ENCODE data around the gene KRT80. TPM values are rescaled to one million over a fixed set of nuclear protein-coding genes. Genes with fewer than 3 reads are reported as not detected.

KRT80 gene
- total RNA-seq, 1 experiment from 2014 or later, result 8.8 TPM

DNA sequence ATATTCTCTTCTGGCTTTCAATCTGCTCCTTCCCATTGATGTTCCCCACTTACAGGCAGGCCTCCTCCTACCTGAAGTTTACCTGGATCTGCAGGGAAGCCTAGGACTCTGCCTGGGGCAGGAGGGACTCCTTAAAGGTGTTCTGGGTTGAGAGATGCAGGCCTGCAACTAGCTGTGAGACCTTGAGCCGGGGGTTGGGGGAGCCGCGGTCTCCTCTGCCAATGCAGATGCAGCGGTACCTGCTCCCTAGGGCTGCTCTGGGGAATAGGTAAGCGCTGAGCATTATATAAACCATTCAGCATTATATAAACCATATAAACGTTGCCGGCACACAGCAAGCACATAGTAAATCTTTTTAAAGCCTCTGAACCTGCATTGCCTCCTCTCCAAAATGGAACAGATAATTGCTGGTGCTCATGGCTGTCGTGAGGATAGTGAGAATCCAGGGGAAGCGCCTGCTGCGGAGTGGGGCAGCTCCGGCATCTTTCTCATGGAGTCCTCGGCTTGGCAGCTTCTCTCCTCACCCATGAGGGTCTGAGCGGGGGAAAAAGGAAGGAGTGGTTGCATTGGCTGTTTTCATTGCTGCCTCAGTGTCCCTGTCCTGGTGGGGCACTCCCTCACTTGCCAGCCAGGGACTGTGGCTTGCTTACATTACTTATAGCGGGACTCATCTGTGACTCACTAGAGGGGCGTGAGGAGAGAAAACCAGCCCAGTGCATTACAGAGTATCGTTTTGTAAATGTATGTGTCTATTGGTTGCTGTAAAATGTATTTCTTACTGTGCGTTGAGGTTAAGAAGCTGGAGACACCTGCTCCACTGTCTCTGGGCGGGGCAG is 12.5 kb upstream of the KRT80 start (continued):
- TF ChIP-seq YY1 (IDR thresholded peaks at IDR 0.05; ENCODE audit: extremely low read depth, insufficient replicate concordance, low read depth, low read length) (no peak), EZH2phosphoT487 (IDR thresholded peaks at IDR 0.05; ENCODE audit: borderline replicate concordance) (no peak), TCF7L2 (IDR thresholded peaks at IDR 0.05; ENCODE audit: borderline replicate concordance, extremely low read depth, insufficient read depth, insufficient read length) (no peak)
- TF ChIP-seq, protein P1, sequence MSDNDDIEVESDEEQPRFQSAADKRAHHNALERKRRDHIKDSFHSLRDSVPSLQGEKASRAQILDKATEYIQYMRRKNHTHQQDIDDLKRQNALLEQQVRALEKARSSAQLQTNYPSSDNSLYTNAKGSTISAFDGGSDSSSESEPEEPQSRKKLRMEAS (IDR thresholded peaks at IDR 0.05), result no peak

DNA sequence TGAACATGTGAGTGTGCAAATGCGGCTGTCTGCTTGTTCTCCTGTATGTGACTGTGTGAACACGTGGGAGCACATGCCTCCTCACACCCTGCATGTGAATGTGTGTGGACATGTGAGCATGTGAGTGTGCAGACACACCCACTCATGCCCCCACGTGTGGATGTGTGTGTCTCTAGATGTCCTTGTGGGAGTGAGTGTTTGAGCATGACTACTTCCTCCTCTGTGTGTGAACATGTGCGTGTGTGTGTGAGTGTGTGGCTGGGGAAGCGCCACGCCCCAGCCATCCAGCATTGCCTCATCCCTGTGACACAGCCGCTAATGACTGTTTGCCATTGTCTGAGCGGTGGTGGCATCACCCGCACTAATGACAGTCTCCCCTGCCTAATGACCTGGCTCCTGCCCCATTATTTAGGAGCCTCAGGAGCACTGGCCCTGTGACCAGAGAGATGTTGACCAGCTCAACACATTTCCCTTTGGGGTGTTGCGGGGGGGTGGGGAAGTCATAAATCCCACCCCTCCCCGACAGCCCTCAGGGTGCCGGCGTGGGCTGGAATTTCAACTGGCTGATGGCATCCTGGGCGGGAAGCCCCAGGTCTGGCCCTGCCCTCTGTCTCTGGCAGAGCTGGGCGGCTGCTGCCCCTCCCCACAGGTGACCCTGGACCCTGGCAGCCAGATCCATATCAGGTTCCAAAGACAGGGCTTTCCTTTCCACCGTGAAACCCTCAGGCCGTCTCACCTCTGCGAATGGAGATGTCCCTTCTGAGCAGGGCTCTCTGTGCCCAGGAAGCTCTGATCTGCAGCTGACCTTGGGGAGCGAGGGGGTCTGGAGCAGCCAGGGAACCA is 11.5 kb upstream of the KRT80 start:
- peak; percentile 75 for ATAC-seq
- Histone ChIP-seq H3K27me3 (ENCODE audit: insufficient read depth, low read length) (no peaks in the 10 kb centered on the region), H3K4me1 (ENCODE audit: control insufficient read depth in 1 of 2, insufficient read depth in 2 of 2, low read length in 2 of 2) (peaks cover 16 to 77% of the 10 kb centered on the region in 2 experiments), H4K20me1 (ENCODE audit: insufficient read depth) (no peaks in the 10 kb centered on the region), H3K9me2 (ENCODE audit: insufficient read depth) (no peaks in the 10 kb centered on the region), H3K36me3 (ENCODE audit: control insufficient read depth in 1 of 2, insufficient read depth in 2 of 2, low read length in 2 of 2) (no peaks in the 10 kb centered on the region), H3K9me3 (ENCODE audit: control insufficient read depth in 1 of 2, insufficient read depth in 1 of 2, low read depth in 1 of 2, low read length in 2 of 2) (no peaks in the 10 kb centered on the region), H2AFZ (ENCODE audit: low read depth, low read length, poor library complexity, severe bottlenecking) (no peak overlapping the region), H3K4me2 (ENCODE audit: low read length) (peak overlapping the region; percentile 51), H3K4me3 (replicated peaks in 1 of 2; ENCODE audit: low read depth in 1 of 2, low read length in 2 of 2) (no peak overlapping the region), H3K79me2 (ENCODE audit: insufficient read depth, low read length) (no peaks in the 10 kb centered on the region), H3K27ac (ENCODE audit: low read depth, low read length) (no peak overlapping the region), H3K9ac (ENCODE audit: low read length) (peak overlapping the region; percentile 46)
- no TSS peak for BruUV-seq (replicated peaks)
- intact Hi-C loops (cut with micrococcal nuclease), result no loop called here
- ChIA-PET CTCF (interaction anchor here (0.6 kb wide), 1 partner anchor 10 kb away, joined by 3 read pairs; no protein-coding TSS in a partner anchor), POLR2A (interaction anchor here (1.1 to 1.7 kb wide), 2 partner anchors 11 to 17 kb away, joined by 4 to 7 read pairs; no protein-coding TSS in a partner anchor), RAD21 (ENCODE audit: low non-redundant PET in 1 of 2, low total read pairs in 2 of 2, uncharacterized antibody in 2 of 2, unreplicated experiment in 2 of 2) (interaction anchor here in 1 of 2 experiments (0.6 kb wide), 1 partner anchor 83 kb away, joined by 3 read pairs; no protein-coding TSS in a partner anchor)
- TF ChIP-seq YY1 (IDR thresholded peaks at IDR 0.05; ENCODE audit: extremely low read depth, insufficient replicate concordance, low read depth, low read length), result no peak
- no peak for TF ChIP-seq EZH2 (IDR thresholded peaks at IDR 0.05)
- TF ChIP-seq, protein P1 (IDR thresholded peaks at IDR 0.05), result peak; percentile 93
- TF ChIP-seq CBX3 (IDR thresholded peaks at IDR 0.05; ENCODE audit: low read depth), result peak; percentile 75; the same call in 1 of the 2 replicates
- TF ChIP-seq POLR2AphosphoS5 (IDR thresholded peaks at IDR 0.05; ENCODE audit: low read depth, low read length), result peak; percentile 18; the same call in 1 of the 2 replicates
- no peak for TF ChIP-seq ZNF274 (IDR thresholded peaks at IDR 0.05; ENCODE audit: low read depth, low read length)
- TF ChIP-seq TCF7L2 (IDR thresholded peaks at IDR 0.05; ENCODE audit: borderline replicate concordance, extremely low read depth, insufficient read depth, insufficient read length), result peak; percentile 43
- DNase-seq (ENCODE audit: low read depth, low spot score), result peak; percentile 56
